GM21526 (cell line): ENCODE measurements around the gene KCND2.

Experiments used
- ATAC-seq: cut with Tn5 transposase; IDR thresholded peaks from one replicate; pipeline ENCODE4 v1.9.1; 2021; ENCODE audit warnings: moderate library complexity; ENCODE audit not compliant: unreplicated experiment, low FRiP score

Gene KCND2

DNA sequence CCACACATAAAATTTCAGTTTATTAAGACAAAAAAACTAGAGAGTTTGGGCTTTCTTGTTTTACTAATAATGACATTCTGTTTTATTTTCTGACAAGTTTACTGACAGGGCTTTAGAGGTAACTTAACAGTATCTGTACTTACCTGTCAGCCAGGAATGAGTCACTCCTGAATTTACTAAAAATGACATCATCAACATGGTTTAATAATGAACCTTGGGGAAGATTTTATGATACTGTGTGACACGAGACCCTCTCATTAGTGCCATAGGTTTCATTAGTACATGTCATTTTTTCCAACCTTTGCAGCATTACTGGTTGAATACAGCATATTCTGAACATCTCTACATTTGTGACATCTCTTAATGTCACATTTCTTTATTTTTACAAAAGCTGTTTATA is 131.1 kb downstream of the KCND2 start:
- ATAC-seq: peak; percentile 45

GRCh38 chr7:120405652-120406051 is 132.7 kb downstream of the KCND2 start:
- ATAC-seq: no peak

DNA sequence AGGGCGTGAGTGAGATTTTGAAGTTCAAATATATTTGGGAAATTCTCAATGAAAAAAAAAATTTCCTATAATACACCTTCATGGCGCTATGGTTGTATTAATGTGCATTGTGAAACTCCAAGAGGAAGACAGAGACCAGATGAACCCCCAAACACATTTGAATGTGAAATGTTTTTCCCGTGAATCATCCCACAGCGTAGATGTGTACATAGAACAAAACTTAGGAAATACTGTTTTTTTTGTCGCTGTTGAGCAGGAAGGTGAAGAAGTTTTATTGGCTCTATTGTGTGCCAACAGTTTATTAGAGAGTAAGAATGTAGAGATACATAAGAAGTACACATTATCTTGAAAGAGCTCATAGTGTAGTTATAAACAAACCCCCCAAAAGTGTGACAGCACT is 134.0 kb downstream of the KCND2 start:
- no peak for ATAC-seq

DNA sequence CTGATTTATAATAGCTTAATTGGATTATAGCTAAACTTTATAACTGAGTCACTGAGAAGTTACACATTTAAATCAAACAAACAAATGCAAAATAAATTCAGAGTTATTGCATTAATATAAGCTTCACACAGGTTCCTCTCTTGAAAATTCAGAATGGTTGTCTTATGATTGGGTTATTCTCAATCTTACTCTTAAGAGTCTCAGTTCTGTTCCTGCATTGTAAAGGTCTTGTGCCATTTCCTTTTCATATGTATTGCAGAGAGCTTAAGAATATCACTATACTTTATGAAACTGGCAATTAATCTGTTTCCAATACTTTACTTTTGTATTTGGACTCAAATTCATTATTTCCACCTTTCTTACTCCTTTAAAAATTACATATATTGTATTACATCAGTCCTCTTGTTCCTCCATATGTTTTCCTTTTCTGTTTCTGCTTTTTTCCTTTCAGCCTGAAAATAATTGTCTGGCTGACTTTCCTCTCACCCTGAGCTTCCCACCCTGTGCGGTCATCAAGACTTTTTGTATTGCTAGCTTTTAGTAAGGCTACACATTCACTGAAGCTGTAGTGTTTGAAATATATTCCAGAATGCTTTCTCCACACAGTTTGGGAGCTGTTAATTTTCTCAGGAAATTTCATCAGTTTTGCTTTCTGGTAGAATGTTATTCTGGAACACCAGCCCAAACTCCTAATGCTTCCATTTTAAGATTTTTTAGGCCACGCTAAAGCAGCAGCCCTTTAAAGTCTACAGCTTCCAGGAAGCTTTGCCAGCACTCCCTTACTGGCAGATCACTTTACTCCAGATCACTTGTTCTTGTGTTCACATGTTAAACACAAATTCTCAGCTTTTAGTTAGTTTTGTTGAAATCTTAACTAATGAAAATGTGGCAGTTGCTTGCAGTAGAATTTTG is 139.4 kb downstream of the KCND2 start:
- peak; percentile 87 for ATAC-seq

DNA sequence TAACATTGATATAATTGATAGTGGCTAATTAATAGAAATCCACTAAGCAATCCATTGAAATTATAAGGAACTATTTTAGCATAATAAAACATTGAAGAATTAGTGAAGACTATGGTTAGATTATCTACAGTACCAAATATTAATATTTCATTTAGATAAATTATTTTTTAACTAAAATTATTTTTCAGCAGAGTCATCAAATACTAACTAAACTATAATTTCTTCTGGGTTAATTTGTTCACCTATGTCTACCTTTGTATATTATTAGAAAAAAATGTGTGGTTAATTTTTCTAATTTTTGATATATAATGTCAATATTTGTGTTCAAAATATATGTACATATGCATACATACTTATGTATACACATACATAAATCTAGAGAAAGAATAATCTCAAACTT is 140.2 kb downstream of the KCND2 start:
- no peak for ATAC-seq

- ATAC-seq: no peak
Measured at GRCh38 chr7:120417244-120417979, 144.4 kb downstream of the KCND2 start.

- ATAC-seq: peak; percentile 97
Measured at GRCh38 chr7:120421151-120421651, 148.2 kb downstream of the KCND2 start.

DNA sequence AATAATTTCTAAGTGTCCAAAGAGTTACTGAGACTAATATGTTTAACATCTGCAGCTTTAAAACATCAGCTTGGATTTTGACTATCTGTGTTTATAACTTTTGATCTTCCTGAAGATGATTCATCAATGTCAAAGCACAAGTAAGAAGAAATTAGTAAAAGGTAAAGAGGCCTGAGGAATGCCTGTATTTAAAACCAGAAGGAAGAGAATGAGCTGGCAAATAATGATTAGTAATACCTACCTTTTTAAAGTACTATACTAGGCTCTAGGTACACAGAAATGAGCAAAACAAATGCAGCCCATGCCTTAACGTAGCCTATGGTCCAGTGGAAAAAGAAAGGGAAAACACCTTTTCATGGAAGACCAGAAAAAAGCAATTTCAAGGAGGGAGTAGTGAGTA is 158.0 kb downstream of the KCND2 start:
- ATAC-seq: no peak

DNA sequence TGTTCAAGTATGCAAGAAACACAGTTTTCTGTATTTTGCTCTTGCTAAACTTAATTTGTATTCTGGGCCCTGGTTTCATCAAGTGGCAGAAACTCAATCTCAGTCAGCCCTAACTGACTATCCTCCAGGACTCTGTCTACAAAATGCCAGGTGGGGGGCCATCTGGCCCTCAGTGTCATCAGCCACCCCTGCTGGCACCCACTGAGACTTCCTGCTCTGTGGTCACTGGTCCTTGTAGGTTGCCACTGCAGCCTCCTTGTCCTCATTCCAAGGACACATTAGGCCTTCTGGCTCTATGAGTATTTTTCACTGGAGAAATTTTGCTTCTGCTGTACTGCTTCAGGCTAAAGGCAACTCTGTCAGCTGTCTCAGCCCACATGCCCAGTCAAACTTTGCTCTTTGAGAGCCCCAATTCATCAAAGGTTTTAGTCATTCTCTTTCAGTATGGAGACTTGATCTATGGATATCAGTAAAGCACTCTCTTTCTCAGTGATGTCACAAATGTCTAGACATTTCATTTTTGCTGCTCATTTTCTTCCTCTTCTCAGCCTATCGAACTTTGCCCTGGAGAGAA is 163.6 kb downstream of the KCND2 start:
- peak; percentile 35 for ATAC-seq

- ATAC-seq: peak; percentile 81
Measured at GRCh38 chr7:120441850-120442249, 168.9 kb downstream of the KCND2 start.

DNA sequence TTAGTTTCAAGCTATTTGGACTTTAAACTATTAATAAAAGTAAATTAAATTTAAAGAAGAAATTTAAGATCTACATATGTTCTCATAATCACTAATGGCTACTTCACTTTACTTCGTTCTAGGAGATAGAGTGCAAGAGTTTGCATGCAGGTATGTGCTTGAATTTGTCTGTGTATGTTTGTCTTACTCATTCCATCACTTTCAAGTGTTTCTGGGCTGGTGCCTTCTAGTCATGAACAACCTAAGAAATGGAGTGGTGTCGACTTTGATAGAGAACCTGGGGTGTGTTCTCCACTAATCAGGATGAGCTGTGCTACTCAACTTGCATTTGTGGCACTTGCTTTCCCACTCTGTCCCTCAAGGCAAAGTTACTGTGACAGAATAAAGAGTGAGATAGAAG is 169.9 kb downstream of the KCND2 start:
- ATAC-seq: peak; percentile 42

DNA sequence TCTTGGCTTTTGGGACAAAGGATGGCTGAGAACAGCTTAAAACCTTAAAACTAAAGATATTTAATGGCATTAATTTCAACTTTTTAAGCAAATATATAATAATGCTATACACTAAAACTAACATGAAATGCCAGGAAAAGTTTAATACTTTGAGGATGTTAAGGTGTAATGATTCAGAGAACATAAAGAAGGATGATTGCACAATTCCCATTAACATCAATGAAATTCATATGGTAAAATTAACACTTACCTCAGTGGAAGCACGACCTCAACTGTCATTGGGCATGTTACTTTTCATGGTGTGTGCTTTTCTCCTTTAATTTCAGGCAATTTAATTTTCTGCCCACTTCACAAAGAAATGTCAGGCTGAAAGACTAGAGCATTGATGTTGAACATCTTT is 171.7 kb downstream of the KCND2 start:
- ATAC-seq: no peak

- no peak for ATAC-seq
Measured at GRCh38 chr7:120445276-120445675, 172.3 kb downstream of the KCND2 start.

DNA sequence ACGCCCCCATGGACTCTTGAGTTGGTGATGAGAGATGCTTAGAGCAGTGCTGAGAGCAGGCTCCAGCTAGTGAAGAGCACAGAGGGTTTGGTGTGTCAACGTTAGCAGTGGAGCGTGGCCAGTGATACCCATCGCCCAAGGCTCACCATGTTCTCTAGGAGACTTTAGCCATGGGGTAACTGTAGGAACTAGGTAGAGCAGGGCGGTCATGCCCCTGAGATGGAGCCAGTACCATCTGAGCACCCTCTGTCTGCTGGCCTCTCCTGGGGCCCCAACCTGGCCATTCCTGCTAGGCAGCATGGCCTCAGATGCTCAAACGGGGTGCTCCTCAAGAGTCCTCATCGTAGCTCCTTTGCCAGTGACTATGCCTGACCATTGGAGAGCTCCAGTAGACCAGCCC is 179.7 kb downstream of the KCND2 start:
- ATAC-seq: no peak

DNA sequence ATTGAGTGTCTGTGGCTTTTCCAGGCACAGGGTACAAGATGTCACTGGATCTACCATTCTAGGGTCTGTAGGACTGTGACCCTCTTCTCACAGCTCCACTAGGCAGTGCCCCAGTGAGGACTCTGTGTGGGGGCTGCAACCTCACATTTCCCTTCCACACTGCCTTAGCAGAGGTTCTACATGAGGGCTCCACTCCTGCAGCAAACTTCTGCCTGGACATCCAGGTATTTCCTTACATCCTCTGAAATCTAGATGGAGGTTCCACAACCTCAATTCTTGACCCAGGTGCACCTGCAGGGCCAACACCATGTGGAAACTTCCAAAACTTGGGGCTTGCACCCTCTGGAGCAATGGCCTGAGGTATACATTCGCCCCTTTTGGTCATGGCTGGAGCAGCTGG is 183.7 kb downstream of the KCND2 start:
- no peak for ATAC-seq

DNA sequence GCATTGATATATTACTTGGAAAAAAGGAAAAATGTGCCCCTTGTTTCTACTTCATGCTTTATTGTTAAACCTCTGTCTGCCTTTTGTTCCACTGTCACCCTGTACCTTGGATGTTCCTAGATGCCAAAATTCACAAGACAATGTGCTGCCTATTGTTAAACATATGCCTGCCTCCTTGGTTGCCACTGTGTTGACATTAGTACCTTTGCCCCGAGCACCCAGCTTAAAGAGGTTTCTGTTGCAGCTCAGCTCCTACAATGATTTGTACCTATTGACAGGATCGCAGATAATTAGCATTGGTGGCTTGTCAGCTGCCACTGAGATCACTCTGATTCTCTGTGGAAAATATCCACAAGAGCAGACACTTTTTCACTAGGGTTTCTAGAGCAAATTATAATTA is 188.0 kb downstream of the KCND2 start:
- no peak for ATAC-seq

DNA sequence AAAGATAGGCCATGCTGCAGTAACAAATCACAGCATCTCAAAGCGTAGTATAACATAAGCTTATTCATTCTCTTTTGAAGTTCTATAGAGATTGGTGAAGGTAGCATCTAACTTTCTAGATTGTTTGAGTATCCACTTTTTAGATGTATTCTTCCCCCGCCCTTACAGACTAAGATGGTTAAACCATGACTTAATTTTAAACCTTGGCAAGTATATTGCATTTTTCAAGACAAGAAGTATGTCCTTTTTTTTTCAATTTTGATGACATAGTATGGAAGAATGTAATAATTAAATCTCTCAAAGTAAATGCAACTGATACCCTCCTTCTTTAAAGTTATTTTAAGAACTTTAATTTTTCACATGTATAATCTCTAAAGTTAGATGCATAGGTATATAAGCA is 190.0 kb downstream of the KCND2 start:
- no peak for ATAC-seq

DNA sequence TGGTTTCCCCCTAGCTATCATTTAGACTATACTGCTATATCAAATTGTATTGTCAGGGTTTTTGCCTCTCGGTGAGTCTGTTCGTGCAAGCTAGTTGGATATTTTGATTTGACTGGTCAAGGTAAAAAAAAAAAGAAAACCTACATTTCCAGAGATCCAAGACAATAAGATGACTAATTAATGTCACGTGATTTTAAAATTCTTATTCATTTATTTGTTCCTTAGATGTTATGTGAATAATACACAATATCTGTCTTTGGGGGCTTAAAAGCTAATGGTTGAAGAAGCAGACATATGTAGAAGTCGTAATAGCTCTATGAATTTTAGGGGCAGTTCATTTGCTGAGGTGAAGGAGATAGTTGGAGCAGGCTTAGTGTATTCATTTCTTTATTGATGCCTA is 191.1 kb downstream of the KCND2 start:
- no peak for ATAC-seq

GRCh38 chr7:120467676-120468075 is 194.7 kb downstream of the KCND2 start:
- ATAC-seq: no peak

DNA sequence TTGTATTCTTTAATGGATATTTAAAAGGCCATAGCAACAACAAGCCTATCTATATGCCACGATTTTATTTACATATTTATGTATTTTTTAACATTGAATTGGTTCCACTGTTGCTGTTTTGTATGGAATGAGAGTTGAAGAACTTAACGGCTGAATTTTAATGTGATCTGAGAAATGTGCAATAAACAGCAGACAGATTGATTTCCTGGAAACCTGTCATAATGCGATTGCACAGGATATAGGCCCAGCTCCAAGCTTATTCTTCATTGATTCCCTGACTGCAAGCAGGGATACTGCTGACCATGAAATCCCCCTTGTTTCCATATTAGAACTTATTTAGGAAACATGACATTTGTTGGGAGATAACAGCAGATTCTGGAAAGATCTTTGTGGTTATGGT is 195.6 kb downstream of the KCND2 start:
- ATAC-seq: no peak

DNA sequence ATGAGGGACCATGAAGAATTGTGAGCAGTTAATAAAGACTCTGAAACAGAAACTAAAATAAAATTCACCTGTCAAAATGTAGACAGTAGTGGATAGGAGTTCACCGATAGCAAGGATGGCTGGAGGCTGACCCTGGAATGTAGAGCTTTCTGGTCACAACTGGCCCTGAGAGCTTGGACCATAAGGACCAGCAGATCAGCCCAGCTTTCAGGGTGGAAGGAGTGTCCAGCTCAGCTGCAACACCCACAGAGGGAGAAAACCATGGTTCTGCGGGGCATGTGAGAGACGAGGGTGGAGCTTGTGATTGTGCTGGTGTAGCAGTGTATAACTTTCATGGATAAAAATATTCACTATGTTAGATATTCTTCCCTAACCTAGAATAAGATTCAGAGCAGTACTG is 199.9 kb downstream of the KCND2 start:
- no peak for ATAC-seq
